ENCODE data around the gene ENPP7. TPM values are rescaled to one million over a fixed set of nuclear protein-coding genes. Genes with fewer than 3 reads are reported as not detected.

Gene ENPP7
- polyA plus RNA-seq, 4 donors = 2.9 to 6.5 (median 4.2) TPM

- DNase-seq (ENCODE audit: low read depth in 4 of 4, low spot score in 3 of 4) = no peak
These were observed 58.5 kb downstream of the ENPP7 start for GRCh38 chr17:79788989-79789942.

GRCh38 chr17:79789943-79790804 is 59.4 kb downstream of the ENPP7 start:
- DNase-seq (ENCODE audit: low read depth in 4 of 4, low spot score in 3 of 4) = no peak

- DNase-seq (ENCODE audit: low read depth in 4 of 4, low spot score in 3 of 4) = no peak
These were observed 60.3 kb downstream of the ENPP7 start for GRCh38 chr17:79790805-79791734.

- no peak for DNase-seq (ENCODE audit: low read depth in 4 of 4, low spot score in 3 of 4)
These were observed 61.0 kb downstream of the ENPP7 start for GRCh38 chr17:79791735-79792161.

Other genes starting within 250 kb of the ENPP7 start
- 1 to 10 TPM; 1.0 to 1.5 (median 1.1) TPM for gene RBFOX3, start 119.9 kb upstream of the ENPP7 start, polyA plus RNA-seq (ENCODE audit: insufficient read length in 4 of 4)
- 10 to 100 TPM; 20.8 to 28.1 (median 24.5) TPM for gene CBX2, start 47.2 kb downstream of the ENPP7 start, polyA plus RNA-seq (ENCODE audit: insufficient read length in 4 of 4)
- gene CBX8, start 66.1 kb downstream of the ENPP7 start, polyA plus RNA-seq (ENCODE audit: insufficient read length in 4 of 4) = 10 to 100 TPM; 11.2 to 16.3 (median 11.9) TPM
- 10 to 100 TPM; 12.2 to 16.7 (median 14.0) TPM for gene CBX4, start 108.5 kb downstream of the ENPP7 start, polyA plus RNA-seq (ENCODE audit: insufficient read length in 4 of 4)

Measured in right renal pelvis (tissue), 4 donors.